Right hindlimb (tissue), 1 donor: ENCODE results near the gene GATAD2A.
"Not testable (repeated sequence)": the region's sequence is repeated elsewhere in the genome, so short reads cannot be mapped to it uniquely, and the experiment has no call there.

Experiments
- DNase-seq: peaks from one replicate; pipeline ENCODE4 v3.0.0-alpha.2; 2018

GATAD2A gene

DNA sequence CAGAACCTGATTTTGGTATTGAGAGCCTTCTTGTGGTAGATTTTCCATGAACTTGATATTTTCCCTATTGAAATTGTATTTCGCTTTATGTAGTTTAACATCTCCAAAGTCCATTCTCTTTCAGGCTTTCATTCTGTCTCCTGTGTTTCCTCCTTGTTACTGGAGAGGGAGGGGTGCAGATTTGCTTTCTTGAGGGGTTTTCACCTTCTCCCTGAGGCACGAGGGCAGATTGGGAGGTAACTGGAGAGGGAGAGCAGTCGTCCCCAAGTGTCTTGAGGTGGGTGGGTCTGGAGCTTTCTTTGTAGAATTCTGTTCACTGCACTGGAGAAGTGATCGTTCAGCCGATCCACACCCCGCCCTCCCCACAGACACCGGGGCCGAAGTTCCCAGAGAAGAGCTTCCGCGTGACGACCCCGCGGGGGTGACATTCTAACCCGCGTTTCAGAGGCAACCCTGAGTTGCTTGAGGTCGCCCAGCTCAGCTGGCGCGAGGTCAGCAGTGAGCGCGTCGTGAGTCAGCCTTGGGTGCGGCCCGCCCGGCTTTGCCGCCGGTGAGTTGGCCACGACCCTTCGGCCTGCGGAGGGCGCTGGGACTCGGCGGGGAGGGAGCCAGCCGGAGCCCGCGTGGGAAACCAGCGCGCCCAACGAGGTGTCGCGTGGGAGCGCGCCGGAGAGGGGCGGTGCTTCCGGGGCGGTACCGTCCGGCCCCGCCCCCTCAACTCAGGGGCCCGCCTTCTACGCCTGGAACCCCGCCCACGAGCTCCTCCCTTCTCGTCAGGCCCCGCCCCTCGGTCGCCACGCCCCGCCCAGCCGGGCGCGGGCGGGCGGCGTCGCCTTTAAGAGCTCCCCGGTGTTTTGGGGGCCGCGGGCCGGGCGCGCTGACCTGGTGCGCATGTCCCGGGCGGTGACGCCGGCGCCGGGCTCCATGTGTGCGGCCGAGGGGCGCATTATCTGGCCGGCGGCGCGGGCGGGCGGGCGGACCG lies at the start of gene GATAD2A:
Gene GATAD2A (plus strand): TSS at position 797 of the 982 bp plus-strand sequence. CDS start 59,671 bp downstream, outside the sequence.
- DNase-seq = peak; percentile 95

DNA sequence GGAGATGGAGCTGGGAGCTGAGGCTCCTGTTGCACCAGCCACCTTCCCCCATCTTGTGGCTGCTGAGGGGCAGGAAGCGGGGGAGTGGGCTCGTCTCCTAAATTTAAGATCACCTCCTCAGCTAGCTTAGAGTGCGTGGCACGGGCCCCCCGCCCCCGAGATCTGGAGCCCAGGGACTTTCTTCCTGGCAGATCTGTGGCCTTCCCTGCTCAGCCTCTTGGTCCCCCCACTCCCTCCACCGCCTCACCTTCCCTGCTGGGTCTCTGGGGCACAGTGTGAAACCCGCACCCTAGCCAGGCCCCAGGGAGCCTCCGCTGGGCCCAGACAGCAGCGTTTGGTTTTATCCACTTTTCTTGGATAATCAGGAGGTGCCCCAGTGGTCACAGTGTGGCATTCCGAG lies 49.0 kb upstream of the GATAD2A start:
- DNase-seq = no peak

DNA sequence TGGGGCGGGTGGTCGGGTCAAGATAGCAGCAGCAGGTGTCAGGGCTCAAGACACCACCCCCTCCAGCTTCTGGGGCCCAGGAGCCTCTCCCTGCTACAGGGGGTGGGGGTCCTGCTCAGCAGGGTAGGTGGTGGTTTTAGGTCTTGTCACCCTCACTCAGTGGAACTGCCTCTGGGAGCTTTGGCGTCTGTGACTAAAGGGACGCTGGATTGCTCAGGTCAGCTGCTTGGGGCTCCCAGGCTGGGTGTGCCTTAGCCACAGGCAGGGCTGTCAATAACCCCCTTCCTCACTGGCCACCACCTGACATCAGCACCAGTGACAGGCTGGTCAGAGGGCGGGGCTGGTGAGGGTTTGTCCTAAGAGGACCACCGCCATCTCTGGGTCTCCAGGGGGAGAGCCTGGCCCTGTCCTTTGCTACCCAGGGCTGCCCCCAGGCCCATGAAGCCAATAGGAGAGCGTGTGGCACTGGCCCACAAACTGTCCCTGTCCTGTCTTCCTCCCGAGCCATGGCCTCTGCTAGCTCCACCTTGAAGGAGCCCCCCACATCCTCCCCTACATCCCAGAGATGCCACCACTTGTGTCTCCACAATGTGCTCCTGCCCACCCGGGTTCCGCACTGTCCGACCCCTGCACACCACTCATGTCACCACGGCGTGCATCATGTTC lies 48.4 kb upstream of the GATAD2A start:
- DNase-seq = no peak

DNA sequence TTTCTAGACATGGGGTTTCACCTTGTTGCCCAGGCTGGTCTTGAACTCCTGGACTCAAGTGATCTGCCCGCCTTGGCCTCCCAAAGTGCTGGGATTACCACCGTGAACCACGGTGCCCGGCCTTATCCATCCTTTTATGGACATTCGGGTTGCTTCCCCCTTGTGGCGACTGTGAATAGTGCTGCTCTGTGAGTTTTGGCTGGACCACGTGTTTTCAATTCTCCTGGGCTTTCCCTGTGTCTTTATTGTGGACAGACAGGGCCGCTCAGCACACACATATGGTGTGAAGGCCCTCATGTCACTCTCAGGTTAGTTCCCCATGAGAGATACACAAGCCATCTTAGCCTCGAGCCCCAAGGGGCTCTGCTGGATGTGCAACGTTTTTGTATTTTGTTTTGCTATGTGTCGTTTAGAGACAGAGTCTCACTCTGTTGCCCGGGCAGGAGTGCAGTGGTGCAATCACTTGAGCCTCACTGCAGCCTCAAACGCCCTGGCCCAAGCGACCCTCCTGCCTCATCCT lies 44.3 kb upstream of the GATAD2A start:
- peak; percentile 82 for DNase-seq

DNA sequence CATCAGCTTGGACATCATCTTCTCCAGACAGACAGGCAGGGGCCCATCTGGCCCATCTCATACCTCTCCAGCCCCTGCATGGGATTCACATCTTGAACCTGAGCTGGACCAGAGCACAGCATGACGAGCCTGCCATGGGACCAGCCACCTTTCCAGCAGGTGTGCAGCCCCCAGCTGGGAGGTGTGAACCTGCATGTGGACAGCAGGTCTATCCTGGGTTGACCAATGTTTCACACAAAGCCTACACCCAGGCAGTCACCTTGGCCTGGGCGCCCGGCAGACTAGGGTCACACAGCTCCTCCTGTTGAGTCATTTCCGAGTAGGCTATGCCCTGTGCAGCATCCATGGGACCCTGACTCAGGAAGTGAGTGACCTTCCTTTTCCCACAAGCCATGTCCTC lies 43.4 kb upstream of the GATAD2A start:
- no peak for DNase-seq

DNA sequence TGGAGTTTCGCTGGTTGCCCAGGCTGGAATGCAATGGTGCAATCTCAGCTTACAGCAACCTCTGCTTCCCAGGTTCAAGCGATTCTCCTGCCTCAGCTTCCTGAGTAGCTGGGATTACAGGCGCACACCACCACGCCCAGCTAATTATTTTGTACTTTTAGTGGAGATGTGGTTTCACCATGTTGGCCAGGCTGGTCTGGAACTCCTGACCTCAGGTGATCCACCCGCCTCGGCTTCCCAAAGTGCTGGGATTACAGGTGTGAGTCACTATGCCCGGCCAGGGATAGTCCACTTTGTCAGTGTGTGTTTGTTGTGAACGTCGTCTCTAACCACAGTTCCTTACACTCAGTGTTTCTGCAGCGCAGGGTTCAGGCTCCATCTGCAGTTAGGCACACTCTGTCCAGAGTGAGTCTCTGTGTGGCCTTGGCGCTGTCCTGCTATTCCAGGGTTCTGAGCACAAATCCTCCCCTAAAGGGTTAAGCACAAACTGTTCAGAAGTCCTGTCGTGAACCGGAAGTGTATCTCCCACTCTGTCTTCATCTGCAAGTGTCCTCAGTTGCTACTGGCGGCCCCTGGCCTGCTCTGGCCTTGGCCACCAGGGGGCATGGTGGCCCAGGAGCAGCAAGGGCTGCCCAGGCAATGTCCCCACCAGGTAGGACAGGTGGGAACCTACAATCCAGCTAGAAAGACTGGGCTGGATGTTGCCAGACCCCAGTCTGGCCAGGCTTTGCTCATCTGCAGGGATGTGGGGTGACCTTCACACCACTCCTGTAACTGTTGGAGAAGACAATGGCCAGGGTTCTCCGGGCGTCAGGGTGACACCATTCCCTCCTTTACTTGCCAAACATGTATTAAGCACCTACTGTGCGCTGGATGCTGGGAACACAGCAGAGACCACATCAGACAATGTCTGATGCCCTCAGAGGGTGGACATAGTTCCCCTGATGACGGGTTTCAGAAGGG lies 38.8 kb upstream of the GATAD2A start:
- DNase-seq = peak; percentile 56

GRCh38 chr19:19368087-19368486 lies 37.4 kb upstream of the GATAD2A start:
- no peak for DNase-seq

- DNase-seq = no peak
Observed at GRCh38 chr19:19371059-19371458, 34.4 kb upstream of the GATAD2A start.

GRCh38 chr19:19372656-19373416 lies 32.6 kb upstream of the GATAD2A start:
- DNase-seq = no peak

DNA sequence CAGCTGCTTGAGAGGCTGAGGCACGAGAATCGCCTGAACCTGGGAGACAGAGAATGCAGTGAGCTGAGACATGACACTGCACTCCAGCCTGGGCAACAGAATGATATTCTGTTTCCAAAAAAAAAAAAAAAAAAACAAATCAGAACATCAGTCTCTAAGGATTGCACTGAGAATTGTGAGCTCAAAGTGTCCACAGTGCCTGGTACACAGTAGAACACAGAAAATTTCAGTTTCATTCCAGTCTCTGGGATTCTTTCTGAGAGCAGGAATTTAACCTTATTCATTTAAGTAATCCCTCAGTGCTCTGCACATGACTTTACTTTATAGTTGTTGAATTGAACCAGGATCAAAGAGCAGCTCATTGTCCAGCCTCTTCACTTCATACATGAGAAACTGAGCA lies 25.9 kb upstream of the GATAD2A start:
- no peak for DNase-seq

- not testable (repeated sequence) for DNase-seq
Observed at GRCh38 chr19:19380316-19380715, 25.2 kb upstream of the GATAD2A start.

DNA sequence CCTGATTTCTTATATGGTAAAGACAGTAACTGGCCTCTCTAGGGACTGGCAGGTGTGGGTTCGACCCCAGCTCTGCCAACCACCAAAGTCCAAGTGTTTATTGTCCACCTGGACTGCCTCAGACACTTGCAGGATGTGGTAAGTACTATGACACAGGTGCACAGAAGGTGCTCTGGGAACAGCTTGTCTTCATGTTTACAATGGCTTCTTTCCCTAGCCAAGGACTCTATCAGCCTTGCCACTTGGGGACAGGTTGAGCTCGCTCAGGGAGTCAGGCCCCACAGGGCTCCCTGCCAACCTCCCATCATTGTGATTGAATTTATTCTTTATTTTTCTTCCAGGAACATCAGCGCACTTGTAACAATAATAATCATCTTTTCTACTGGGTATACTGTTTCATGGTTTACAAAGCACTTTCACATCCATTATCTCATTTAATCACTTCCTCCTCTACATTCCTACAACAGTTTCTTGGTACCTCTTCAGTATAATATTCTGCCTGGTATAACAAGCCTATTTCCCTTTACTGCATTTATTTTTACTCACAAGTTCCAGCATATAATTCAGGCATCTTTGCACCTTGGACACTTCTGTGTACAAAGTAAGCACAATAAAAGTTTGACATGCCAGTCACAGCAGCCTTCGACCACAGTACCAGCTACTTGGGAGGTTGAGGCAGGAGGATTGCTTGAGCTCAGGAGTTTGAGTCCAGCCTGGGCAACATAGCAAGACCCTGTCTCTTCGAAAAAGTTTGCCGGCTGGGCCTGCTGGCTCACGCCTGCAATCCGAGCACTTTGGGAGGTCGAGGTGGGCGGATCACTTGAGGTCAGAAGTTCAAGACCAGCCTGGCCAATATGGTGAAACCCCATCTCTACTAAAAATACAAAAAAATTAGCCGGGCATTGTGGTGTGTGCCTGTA lies 24.2 kb upstream of the GATAD2A start:
- no peak for DNase-seq

- DNase-seq = no peak
Observed at GRCh38 chr19:19382118-19382517, 23.4 kb upstream of the GATAD2A start.

DNA sequence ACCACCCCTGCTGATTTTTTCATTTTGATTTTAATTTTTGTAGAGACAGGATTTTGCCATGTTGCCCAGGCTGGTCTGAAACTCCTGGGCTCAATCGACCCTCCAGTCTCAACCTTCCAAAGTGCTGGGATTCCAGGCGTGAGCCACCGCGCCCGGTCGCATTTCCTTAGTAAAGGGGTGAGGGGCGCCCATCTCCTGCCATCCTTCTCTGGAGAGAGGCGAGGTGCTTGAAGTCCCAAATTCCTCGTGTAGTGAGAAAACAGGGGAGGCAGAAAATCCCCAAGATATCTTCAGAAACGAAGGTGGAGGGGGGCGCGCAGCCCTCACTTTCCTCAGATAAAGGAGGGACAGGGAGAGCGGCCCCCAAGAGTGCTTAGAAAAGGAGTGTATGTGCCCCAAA lies 21.0 kb upstream of the GATAD2A start:
- DNase-seq = no peak

- peak; percentile 100 for DNase-seq
Observed at GRCh38 chr19:19385131-19385895, 20.2 kb upstream of the GATAD2A start.

GRCh38 chr19:19385896-19386869 lies 19.3 kb upstream of the GATAD2A start:
- DNase-seq = no peak

GRCh38 chr19:19387108-19387507 lies 18.4 kb upstream of the GATAD2A start:
- no peak for DNase-seq
